RWPE2 (cell line): ENCODE results near the gene HOXC9.

Experiments
- ATAC-seq: fragments of 200-7000 bp; cut with Tn5 transposase; 3 replicates; pipeline ENCODE4 v1.9.1; 2021; ENCODE audit warnings: low read depth
- DNase-seq: peaks from one replicate; pipeline ENCODE4 v3.0.0-alpha.2; 2020; ENCODE audit warnings: low spot score
- H3K27ac ChIP-seq: fragments of 450-650 bp; 2 replicates; pipeline ENCODE4 v1.5.1; 2017; ENCODE audit warnings: mild to moderate bottlenecking; ENCODE audit not compliant: poor library complexity, severe bottlenecking
- H3K27me3 ChIP-seq: fragments of 250-450 bp; sonication (Bioruptor Pico); 2 replicates; pipeline ENCODE4 v1.5.1; 2021; ENCODE audit warnings: mild to moderate bottlenecking, moderate library complexity; ENCODE audit not compliant: insufficient read depth, poor library complexity, severe bottlenecking
- H3K36me3 ChIP-seq: fragments of 250-450 bp; sonication (Bioruptor Pico); 2 replicates; pipeline ENCODE4 v1.5.1; 2020; ENCODE audit warnings: low read depth, mild to moderate bottlenecking, moderate library complexity
- H3K4me1 ChIP-seq: fragments of 250-450 bp; sonication (Bioruptor Pico); 2 replicates; pipeline ENCODE4 v1.5.1; 2021; ENCODE audit warnings: mild to moderate bottlenecking, moderate library complexity; ENCODE audit not compliant: insufficient read depth, poor library complexity, severe bottlenecking
- H3K4me3 ChIP-seq: fragments of 250-450 bp; sonication (Bioruptor Pico); 2 replicates; pipeline ENCODE4 v1.5.1; 2021; ENCODE audit warnings: mild to moderate bottlenecking, moderate library complexity; ENCODE audit not compliant: severe bottlenecking
- H3K9me3 ChIP-seq: fragments of 250-450 bp; sonication (Bioruptor Pico); 2 replicates; pipeline ENCODE4 v1.5.1; 2021; ENCODE audit warnings: mild to moderate bottlenecking, moderate library complexity; ENCODE audit not compliant: severe bottlenecking
- TF ChIP-seq, protein P1 (sequence below): fragments of 450-650 bp; IDR thresholded peaks from one replicate; pipeline ENCODE4 v1.5.1; 2017; ENCODE audit warnings: mild to moderate bottlenecking, moderate library complexity; ENCODE audit not compliant: poor library complexity, severe bottlenecking

The HOXC9 gene

DNA sequence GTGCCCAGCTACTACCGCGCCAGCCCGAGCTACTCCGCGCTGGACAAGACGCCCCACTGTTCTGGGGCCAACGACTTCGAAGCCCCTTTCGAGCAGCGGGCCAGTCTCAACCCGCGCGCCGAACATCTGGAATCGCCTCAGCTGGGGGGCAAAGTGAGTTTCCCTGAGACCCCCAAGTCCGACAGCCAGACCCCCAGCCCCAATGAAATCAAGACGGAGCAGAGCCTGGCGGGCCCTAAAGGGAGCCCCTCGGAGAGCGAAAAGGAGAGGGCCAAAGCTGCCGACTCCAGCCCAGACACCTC is 14.3 kb upstream of the HOXC9 start:
- no peak for DNase-seq
- Histone ChIP-seq H3K27ac (no peak overlapping the region), H3K4me3 (peak overlapping the region; percentile 6), H3K27me3 (peaks cover 93% of the 10 kb centered on the region), H3K36me3 (no peaks in the 10 kb centered on the region), H3K9me3 (no peaks in the 10 kb centered on the region), H3K4me1 (peaks cover 6% of the 10 kb centered on the region)
- TF ChIP-seq, protein P1, sequence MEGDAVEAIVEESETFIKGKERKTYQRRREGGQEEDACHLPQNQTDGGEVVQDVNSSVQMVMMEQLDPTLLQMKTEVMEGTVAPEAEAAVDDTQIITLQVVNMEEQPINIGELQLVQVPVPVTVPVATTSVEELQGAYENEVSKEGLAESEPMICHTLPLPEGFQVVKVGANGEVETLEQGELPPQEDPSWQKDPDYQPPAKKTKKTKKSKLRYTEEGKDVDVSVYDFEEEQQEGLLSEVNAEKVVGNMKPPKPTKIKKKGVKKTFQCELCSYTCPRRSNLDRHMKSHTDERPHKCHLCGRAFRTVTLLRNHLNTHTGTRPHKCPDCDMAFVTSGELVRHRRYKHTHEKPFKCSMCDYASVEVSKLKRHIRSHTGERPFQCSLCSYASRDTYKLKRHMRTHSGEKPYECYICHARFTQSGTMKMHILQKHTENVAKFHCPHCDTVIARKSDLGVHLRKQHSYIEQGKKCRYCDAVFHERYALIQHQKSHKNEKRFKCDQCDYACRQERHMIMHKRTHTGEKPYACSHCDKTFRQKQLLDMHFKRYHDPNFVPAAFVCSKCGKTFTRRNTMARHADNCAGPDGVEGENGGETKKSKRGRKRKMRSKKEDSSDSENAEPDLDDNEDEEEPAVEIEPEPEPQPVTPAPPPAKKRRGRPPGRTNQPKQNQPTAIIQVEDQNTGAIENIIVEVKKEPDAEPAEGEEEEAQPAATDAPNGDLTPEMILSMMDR, result no peak
- no peak for ATAC-seq

DNA sequence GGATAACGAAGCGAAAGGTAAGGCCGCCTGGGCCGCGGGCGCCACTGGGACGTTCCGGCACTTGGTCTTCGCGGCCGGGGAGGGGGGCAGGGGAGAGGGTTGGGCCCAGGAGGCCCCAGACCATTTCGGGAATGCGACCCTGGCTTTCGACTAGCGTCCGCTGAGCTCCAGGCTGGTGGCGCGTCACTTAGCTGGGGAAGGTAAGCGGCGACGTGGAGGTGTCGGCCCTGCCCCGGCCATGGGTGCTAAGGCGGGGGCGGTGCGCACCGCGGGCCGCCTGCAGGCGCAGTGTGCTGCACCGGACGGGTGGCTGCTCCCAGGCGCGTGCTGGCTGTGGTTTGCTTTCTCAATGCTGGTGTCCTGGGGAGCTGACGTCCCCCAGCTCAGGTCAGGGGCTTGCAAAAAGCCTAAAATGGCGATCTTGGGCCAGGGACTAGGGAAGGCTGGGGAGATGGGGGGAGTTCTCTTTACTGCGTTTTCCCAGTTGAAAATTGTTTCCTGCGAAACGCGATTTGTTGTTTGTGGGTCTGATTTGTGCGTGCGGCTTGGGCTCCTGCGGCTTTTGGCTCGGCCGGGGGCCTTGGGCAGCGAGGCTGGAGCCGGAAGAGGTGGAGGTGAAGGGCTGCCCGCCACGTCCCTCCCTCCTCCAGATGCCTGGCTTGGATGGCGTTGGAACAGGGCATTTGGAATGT is 13.8 kb upstream of the HOXC9 start:
- TF ChIP-seq, protein P1, result no peak
- peak overlapping the region; percentile 6 for H3K4me3 ChIP-seq
- peak; percentile 20; the same call in 1 of the 3 replicates for ATAC-seq
- no peak overlapping the region for H3K27ac ChIP-seq
- no peaks in the 10 kb centered on the region for H3K9me3 ChIP-seq
- H3K36me3 ChIP-seq, result no peaks in the 10 kb centered on the region
- peaks cover 93% of the 10 kb centered on the region for H3K27me3 ChIP-seq
- DNase-seq, result no peak
- peaks cover 6% of the 10 kb centered on the region for H3K4me1 ChIP-seq

DNA sequence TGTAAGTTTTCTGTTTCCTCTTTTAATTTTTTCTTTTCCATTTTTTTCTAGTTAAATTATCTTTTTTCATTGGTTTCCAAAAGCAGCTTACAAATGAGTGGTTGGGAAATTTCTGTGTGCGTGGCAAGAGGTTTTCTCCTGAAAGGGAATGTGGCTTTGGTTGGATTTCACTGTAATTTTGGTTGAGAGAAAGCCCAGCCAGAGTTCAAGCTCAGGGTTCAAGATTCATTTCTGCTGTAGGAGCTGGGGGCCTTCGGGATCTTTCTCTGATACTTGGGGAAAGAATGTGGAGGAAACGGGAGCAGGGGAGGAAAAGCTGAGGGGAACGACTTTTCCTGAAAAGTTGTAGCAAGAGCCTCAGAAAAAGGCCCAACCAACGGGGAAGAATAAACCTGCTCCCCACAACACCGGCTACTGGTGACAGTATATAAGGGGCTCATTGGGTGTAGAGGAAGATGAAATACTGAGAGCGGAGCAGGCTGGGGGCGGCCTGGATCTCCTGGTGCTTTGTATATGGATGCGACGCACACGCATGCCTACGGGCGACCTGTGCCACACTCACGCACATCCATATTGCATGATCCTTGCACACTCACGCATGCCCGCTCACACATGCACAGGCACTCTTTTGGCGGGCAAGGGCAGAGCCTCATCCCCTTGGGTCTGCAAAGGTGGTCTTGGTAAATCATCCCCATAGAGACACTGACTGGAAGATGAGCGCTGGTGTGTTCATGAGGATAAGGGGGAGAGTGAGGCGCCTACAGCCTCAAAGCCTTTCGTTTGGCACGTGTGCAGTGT is 13.1 kb upstream of the HOXC9 start:
- H3K36me3 ChIP-seq, result no peaks in the 10 kb centered on the region
- H3K4me1 ChIP-seq, result peaks cover 6% of the 10 kb centered on the region
- no peak overlapping the region for H3K4me3 ChIP-seq
- TF ChIP-seq, protein P1, result no peak
- ATAC-seq, result no peak
- DNase-seq, result no peak
- no peak overlapping the region for H3K27ac ChIP-seq
- H3K9me3 ChIP-seq, result no peaks in the 10 kb centered on the region
- peaks cover 93% of the 10 kb centered on the region for H3K27me3 ChIP-seq

DNA sequence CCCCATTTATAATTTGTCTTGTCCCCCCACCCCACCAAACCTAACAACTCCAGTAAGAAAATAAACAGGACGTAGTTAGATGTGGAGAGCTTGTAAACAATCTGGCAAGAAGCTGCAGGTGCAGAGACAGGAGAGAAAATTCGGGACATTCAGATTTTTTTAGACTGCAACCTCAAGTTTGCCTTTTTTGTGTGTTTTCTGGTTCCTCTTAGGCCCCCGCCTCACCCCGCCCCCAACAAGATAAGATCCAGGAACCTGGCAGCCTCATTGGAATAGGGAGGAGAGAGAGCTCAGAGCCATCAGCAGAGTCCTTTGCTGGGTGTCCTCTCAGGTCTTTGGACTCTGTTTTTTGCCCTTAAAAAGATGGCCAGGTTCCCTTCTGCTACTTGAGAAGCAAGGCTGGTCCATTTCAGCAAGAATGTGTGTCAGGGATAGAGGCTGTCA is 12.2 kb upstream of the HOXC9 start:
- TF ChIP-seq, protein P1, result no peak
- Histone ChIP-seq H3K9me3 (no peaks in the 10 kb centered on the region), H3K4me3 (no peak overlapping the region), H3K4me1 (peaks cover 6% of the 10 kb centered on the region), H3K27me3 (peaks cover 93% of the 10 kb centered on the region), H3K36me3 (no peaks in the 10 kb centered on the region), H3K27ac (no peak overlapping the region)
- no peak for DNase-seq
- ATAC-seq, result no peak
